BLaER1 treated with 17β-estradiol and CSF1 and Interleukin-3, amounts not matched to agents 10 nM and 100 nM (cell line): ENCODE data around the gene COL4A1.

ENCODE experiments used
- H3K27ac ChIP-seq, 11 experiments: shearing (Covaris generic); formaldehyde crosslinking; 2 replicates each; pipeline ENCODE4 v1.8.1; 2022
- H3K27me3 ChIP-seq, 11 experiments: shearing (Covaris generic); formaldehyde crosslinking; 2 replicates each; pipeline ENCODE4 v1.8.1; 2022
- H3K36me3 ChIP-seq, 11 experiments: shearing (Covaris generic); formaldehyde crosslinking; 2 replicates each; pipeline ENCODE4 v1.8.1; 2022
- H3K4me1 ChIP-seq, 10 experiments: shearing (Covaris generic); formaldehyde crosslinking; 2 replicates each; pipeline ENCODE4 v1.8.1; 2022
- H3K4me2 ChIP-seq, 11 experiments: shearing (Covaris generic); formaldehyde crosslinking; 2 replicates each; pipeline ENCODE4 v1.8.1; 2022
- H3K4me3 ChIP-seq, 10 experiments: shearing (Covaris generic); formaldehyde crosslinking; 2 replicates each; pipeline ENCODE4 v1.8.1; 2022
- H3K9ac ChIP-seq, 11 experiments: shearing (Covaris generic); formaldehyde crosslinking; 2 replicates each; pipeline ENCODE4 v1.8.1; 2022
- H3K9me3 ChIP-seq, 11 experiments: shearing (Covaris generic); formaldehyde crosslinking; replicated peaks in 1 of 11; 2 replicates each; pipeline ENCODE4 v1.8.1; 2022
- H4K20me1 ChIP-seq, 11 experiments: shearing (Covaris generic); formaldehyde crosslinking; 2 replicates each; pipeline ENCODE4 v1.8.1; 2022
- Cebpa-rat ChIP-seq, 11 experiments: shearing (Covaris generic); IDR thresholded peaks; 2 replicates each; pipeline ENCODE4 v1.8.1; 2022

Gene COL4A1

DNA sequence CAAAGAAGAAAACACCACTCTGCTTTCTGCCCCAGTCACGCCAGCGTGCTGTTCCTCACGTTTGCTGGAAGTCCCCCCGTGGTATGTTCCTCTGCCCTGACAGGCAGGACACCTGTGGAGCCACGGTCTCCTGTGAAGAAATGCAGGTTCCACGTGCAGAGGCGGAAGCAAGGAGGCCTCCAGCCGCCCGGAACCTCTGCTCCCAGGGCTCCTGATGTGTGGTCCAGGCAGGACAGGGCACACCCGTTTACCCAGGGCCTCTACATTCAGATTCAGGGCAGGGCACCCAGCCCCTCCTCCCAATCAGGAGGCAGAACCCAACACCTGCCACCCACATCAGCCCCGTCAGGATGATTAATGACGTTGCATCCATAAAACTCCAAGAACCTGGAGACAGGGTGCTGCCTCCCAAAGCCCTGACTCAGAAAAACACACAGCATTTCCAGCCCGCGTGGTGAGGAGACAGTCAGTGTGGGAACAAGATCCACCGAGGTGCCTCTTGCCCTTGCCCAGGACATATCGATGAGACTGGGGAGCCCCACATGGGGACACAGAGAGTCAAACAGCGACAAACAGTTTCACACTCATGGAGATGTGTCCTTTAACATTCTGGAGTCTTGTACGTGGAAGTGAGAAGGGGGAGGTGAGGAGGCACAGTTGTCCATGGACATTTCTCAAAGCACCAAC, 76.2 kb downstream of the COL4A1 start:
- Histone ChIP-seq H3K27ac (no peak overlapping the region), H3K27me3 (no peaks in the 10 kb centered on the region), H4K20me1 (no peaks in the 10 kb centered on the region), H3K9ac (no peak overlapping the region), H3K4me3 (no peak overlapping the region), H3K4me2 (no peak overlapping the region), H3K36me3 (no peaks in the 10 kb centered on the region), H3K4me1 (no peaks in the 10 kb centered on the region), H3K9me3 (no peaks in the 10 kb centered on the region)
- TF ChIP-seq Cebpa-rat (IDR thresholded peaks at IDR 0.05), result no peak

DNA sequence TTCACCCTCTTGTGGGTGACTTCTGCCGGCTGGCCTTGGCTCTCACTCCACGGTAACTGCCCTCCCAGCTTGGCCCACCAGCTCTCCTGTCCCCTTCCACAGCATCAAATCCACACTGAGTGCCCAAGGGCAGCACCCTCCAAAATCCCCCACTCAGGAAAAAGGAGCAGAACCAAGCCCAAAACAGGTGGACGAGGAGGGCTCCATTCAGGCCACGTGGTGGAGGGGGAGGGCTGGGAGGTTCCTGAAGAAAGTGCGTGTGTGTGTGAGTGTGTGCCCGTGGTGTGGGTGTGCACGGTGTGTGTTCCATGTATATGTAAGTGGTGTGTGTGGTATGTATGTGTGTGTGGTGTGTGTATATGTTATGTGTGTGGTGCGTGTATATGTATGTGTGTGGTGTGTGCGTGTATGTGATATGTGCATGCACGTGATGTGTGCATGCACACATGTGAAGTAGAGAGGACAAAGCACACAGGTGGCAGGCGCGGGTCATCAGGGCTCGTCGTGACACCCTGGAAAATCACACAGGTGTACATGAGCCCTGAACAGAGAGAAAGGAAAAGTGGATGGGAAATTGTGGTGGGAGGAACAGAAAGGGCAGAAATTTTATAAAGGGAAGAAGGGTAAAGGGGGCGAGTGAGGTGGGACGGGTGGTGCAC, 76.9 kb downstream of the COL4A1 start:
- H4K20me1 ChIP-seq, result no peaks in the 10 kb centered on the region
- no peak overlapping the region for H3K9ac ChIP-seq
- H3K27ac ChIP-seq, result no peak overlapping the region
- H3K36me3 ChIP-seq, result no peaks in the 10 kb centered on the region
- H3K4me2 ChIP-seq, result no peak overlapping the region
- no peak for TF ChIP-seq Cebpa-rat (IDR thresholded peaks at IDR 0.05)
- H3K9me3 ChIP-seq, result no peaks in the 10 kb centered on the region
- H3K4me3 ChIP-seq, result no peak overlapping the region
- no peaks in the 10 kb centered on the region for H3K27me3 ChIP-seq
- H3K4me1 ChIP-seq, result no peaks in the 10 kb centered on the region

DNA sequence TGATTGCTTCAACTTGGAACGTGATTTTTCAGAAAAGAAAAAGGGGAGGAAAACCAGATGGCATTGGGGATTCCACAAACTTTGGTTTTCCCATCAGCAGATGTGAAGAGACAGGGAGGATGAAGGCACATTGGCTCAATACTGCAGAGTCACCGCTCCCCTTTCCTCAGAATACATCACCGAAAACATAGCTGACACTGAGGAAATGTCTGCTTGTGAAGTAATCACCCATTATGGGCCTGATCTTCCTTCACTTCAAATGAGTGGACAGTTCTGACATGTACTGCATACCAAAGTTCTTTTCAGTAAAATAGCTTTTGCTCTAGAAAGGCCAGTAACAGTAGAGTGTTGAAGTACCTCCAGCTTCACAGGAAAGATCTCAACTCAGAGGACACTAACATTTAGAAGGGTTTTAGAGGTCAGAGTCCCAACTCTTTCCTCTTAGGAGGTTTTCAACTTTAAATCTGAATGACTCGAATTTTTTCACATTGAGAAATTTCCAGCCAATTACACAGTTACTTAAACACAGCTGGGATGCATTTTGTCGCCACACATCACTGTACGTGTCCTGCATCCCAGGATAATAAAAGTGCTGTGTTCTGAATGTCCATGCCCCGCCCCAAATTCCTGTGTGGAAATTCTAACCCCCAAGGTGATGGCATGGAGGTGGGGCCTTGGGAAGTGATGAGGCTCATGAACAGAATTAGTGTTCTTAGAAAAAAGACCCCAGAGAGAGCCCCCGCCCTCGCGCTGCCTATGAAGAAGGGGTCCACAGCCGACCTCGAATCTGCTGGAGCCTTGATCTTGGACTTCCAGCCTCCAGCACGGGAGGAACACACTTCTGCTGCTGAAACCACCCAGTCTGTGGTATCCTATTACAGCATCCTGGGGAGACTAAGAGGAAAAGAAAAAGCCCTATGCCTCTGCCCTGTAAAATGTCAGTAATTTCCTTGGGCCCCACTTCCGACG, 77.7 kb downstream of the COL4A1 start:
- no peak overlapping the region for H3K4me3 ChIP-seq
- H3K4me2 ChIP-seq, result no peak overlapping the region
- no peaks in the 10 kb centered on the region for H3K36me3 ChIP-seq
- H3K27me3 ChIP-seq, result no peaks in the 10 kb centered on the region
- no peaks in the 10 kb centered on the region for H3K9me3 ChIP-seq
- H3K4me1 ChIP-seq, result no peaks in the 10 kb centered on the region
- TF ChIP-seq Cebpa-rat (IDR thresholded peaks at IDR 0.05), result no peak
- H3K27ac ChIP-seq, result no peak overlapping the region
- H3K9ac ChIP-seq, result no peak overlapping the region
- no peaks in the 10 kb centered on the region for H4K20me1 ChIP-seq

DNA sequence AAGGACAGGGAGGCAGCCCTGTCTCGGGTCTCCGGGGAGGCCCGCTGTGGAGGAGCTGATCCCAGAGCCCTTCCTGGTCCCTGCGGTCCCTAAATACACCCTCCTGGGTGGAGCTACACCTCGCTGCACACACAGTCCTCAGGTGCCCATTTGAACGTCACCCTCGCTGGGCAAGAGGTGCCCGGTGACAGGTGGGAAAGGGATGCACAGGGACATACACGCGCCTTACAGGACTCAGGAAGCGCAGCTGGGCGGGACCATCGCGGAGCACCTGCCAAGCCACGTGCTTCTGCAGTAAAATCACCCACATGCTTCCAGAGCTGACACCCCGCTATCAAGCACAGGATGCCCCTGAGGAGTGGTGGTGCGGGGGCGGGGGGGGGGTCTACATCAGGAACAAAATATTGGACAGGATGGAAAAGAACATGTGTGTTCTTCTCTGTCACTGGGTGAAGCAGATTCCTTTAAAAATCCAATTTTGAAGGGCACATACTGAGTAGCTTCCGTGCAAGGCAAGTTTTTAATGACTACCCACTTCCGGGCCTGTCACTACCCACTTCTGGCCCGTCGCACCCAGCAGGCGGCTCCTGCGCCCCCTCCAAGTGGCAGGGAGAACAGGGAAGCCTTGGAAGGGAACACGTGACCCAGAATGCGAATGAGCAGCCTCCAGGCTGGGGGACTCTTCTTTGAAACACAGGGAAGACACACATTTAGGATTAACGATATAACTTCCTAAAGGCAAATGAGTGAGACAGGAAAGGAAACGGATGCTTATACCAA, 78.9 kb downstream of the COL4A1 start:
- H3K27me3 ChIP-seq, result no peaks in the 10 kb centered on the region
- no peak for TF ChIP-seq Cebpa-rat (IDR thresholded peaks at IDR 0.05)
- H3K36me3 ChIP-seq, result no peaks in the 10 kb centered on the region
- H4K20me1 ChIP-seq, result no peaks in the 10 kb centered on the region
- no peaks in the 10 kb centered on the region for H3K4me1 ChIP-seq
- no peak overlapping the region for H3K9ac ChIP-seq
- H3K4me2 ChIP-seq, result no peak overlapping the region
- H3K9me3 ChIP-seq, result no peaks in the 10 kb centered on the region
- no peak overlapping the region for H3K27ac ChIP-seq
- no peak overlapping the region for H3K4me3 ChIP-seq

DNA sequence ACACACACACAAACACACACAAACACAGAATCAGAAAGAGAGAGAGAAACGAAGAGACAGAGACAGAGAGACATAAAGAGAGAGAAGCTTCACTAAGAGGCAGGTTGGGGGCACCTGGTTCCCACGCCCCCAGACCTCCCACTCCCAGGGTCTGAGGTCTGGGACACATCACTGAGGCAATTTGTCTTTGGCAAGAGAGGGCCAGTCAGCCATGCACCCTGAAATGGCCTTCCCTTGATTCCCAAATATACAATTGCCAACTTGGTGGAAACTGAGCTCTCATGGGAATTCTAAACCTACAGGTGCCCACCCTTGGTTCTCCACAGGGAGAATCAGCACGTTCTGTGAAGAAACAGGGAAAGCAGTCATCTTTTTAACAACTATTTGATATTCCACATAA, 79.5 kb downstream of the COL4A1 start:
- Histone ChIP-seq H3K4me1 (no peaks in the 10 kb centered on the region), H3K9me3 (no peaks in the 10 kb centered on the region), H4K20me1 (no peaks in the 10 kb centered on the region), H3K4me3 (no peak overlapping the region), H3K27ac (no peak overlapping the region), H3K4me2 (no peak overlapping the region), H3K27me3 (no peaks in the 10 kb centered on the region), H3K36me3 (no peaks in the 10 kb centered on the region), H3K9ac (no peak overlapping the region)
- TF ChIP-seq Cebpa-rat (IDR thresholded peaks at IDR 0.05), result no peak

DNA sequence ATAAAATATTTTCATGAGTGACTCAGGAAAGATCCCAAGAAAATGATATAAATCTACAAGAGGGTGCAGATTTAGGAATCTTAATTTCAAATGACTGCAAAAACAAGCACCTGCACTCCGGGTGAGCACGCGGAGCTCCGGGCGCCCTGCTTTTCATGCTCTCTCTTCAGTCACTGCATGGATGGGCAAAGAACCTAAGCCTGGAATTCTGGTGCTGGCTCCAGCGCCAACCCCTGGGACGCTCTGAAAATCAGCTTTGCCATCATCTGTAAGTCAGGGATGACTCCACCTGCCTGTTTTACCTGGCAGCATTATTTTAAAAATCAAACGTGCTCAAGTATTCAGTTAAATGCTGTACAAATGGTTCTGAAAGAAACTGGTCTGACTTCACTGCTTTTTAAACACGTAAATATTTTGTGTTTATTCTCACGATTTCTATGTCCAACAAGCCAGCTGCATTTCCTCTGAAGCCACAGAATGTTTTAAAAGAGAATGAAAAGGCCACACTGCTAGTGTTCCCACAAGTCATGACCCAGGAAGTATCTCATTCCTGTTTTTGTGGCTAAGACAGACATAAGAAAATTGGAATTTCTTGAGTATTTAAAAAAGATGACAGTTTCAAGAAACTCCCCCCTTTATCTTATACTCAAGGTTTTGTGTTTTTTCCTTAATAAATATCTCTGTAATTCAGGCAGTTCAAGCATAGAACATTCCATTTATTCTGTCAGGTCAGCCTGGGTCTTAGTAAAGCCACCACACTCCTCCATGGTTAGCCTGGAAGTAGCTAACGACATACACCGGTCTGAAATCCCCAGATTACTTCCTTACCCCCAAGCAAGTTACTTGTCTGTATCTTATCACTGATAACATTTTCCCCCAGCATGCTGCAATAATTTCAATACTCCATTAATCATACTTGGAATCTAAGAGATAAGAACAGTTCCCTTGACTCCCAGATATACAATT, 81.1 kb downstream of the COL4A1 start:
- Histone ChIP-seq H3K4me3 (no peak overlapping the region), H3K4me2 (no peak overlapping the region), H4K20me1 (no peaks in the 10 kb centered on the region), H3K9ac (no peak overlapping the region), H3K4me1 (no peaks in the 10 kb centered on the region), H3K9me3 (no peaks in the 10 kb centered on the region), H3K27me3 (no peaks in the 10 kb centered on the region), H3K36me3 (no peaks in the 10 kb centered on the region), H3K27ac (no peak overlapping the region)
- no peak for TF ChIP-seq Cebpa-rat (IDR thresholded peaks at IDR 0.05)

DNA sequence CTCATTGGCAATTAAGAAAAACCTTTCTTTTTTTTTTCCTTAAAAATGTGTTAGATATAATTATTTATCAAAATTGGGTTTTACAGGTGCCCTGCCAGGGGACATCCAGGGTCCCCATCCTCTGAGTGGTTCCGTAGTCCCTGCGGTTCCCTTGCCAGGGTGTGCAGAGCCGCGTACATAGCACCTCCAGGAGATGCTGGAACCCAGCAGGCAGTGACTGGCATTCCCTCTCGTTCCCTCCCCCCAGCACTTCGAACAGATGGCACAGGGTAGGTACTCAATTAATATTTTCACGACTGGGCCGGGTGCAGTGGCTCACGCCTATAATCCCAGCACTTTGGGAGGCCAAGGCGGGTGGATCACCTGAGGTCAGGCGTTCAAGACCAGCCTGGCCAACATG, 82.0 kb downstream of the COL4A1 start:
- no peak for TF ChIP-seq Cebpa-rat (IDR thresholded peaks at IDR 0.05)
- Histone ChIP-seq H3K4me3 (no peak overlapping the region), H3K9me3 (no peaks in the 10 kb centered on the region), H3K27ac (no peak overlapping the region), H3K27me3 (no peaks in the 10 kb centered on the region), H3K9ac (no peak overlapping the region), H3K4me1 (peaks cover 0 to 7% (median 0%) of the 10 kb centered on the region in 10 experiments; a peak in 1 of 20 replicates), H3K36me3 (no peaks in the 10 kb centered on the region), H4K20me1 (no peaks in the 10 kb centered on the region), H3K4me2 (no peak overlapping the region)

DNA sequence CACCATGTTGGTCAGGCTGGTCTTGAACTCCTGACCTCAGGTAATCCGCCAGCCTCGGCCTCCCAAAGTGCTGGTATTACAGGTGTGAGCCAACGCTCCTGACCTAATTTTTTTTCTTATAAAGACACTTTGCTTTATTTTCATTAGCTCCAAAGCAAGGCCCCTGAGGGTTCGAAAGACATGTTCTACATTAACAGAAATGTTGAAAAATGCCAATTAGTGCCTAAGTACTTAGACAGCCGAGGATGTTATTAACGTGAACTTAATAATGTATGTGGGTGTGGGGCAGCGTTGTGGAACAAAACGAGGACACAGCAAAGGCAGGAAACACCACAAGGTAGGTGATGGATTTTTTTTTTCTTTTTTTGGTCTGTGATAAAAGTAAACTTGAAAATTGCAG, 82.4 kb downstream of the COL4A1 start:
- Histone ChIP-seq H3K9ac (no peak overlapping the region), H3K27me3 (no peaks in the 10 kb centered on the region), H3K4me2 (no peak overlapping the region), H3K4me1 (peaks cover 0 to 7% (median 0%) of the 10 kb centered on the region in 10 experiments; a peak in 1 of 20 replicates), H3K27ac (no peak overlapping the region), H4K20me1 (no peaks in the 10 kb centered on the region), H3K9me3 (no peaks in the 10 kb centered on the region), H3K4me3 (no peak overlapping the region), H3K36me3 (no peaks in the 10 kb centered on the region)
- no peak for TF ChIP-seq Cebpa-rat (IDR thresholded peaks at IDR 0.05)
